Measurements from ENCODE around the gene WWC1. TPM values are rescaled to one million over a fixed set of nuclear protein-coding genes. Genes with fewer than 3 reads are reported as not detected.

Gene WWC1
- total RNA-seq, 1 donor from 2014 or later, result 18.7 TPM

GRCh38 chr5:168296682-168297081 lies 5.2 kb downstream of the WWC1 start:
- H3K4me1 ChIP-seq, result peaks cover 9% of the 10 kb centered on the region
- H3K9me3 ChIP-seq, result no peaks in the 10 kb centered on the region
- no peak overlapping the region for H3K4me3 ChIP-seq
- TF ChIP-seq CTCF (IDR thresholded peaks at IDR 0.05) (no peak), POLR2AphosphoS5 (IDR thresholded peaks at IDR 0.05; ENCODE audit: insufficient read depth in 1 of 2, low read depth in 1 of 2) (no peak), POLR2A (IDR thresholded peaks at IDR 0.05) (no peak)
- no peaks in the 10 kb centered on the region for H3K36me3 ChIP-seq
- H3K27me3 ChIP-seq, result peaks cover 9% of the 10 kb centered on the region
- intact Hi-C loops (cut with DNase I), result no loop called here
- no peak overlapping the region for H3K27ac ChIP-seq
- DNase-seq (ENCODE audit: extremely low spot score in 2 of 2), result no peak

DNA sequence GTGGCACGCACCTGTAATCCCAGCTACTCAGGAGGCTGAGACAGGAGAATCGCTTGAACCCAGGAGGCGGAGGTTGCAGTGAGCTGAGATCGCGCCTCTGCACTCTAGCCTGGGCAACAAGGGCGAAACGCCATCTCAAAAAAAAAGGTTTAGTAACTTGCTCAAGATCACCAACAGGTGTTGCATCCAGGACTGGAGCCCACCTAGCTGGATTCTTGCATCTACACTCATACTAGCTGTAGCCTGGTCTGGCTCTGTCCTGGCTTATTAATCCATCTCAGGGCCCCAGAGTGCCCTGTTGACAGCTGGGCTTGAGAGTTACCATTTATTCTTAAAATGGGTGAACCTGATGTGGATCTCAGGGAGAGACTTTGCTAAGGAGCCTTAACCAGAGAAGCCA lies 7.5 kb downstream of the WWC1 start:
- no peak for TF ChIP-seq POLR2AphosphoS5 (IDR thresholded peaks at IDR 0.05; ENCODE audit: insufficient read depth in 1 of 2, low read depth in 1 of 2)
- no peak for TF ChIP-seq CTCF (IDR thresholded peaks at IDR 0.05)
- TF ChIP-seq POLR2A (IDR thresholded peaks at IDR 0.05), result no peak
- Histone ChIP-seq H3K4me3 (no peak overlapping the region), H3K4me1 (no peaks in the 10 kb centered on the region), H3K27ac (no peak overlapping the region), H3K9me3 (no peaks in the 10 kb centered on the region), H3K27me3 (no peaks in the 10 kb centered on the region), H3K36me3 (no peaks in the 10 kb centered on the region)
- no peak for DNase-seq (ENCODE audit: extremely low spot score in 2 of 2)
- intact Hi-C loops (cut with DNase I), result no loop called here

- no peak overlapping the region for H3K4me3 ChIP-seq
- no peaks in the 10 kb centered on the region for H3K9me3 ChIP-seq
- H3K27me3 ChIP-seq, result no peaks in the 10 kb centered on the region
- no peaks in the 10 kb centered on the region for H3K36me3 ChIP-seq
- H3K4me1 ChIP-seq, result no peaks in the 10 kb centered on the region
- intact Hi-C loops (cut with DNase I), result no loop called here
- no peak for DNase-seq (ENCODE audit: extremely low spot score in 2 of 2)
- no peak overlapping the region for H3K27ac ChIP-seq
- TF ChIP-seq POLR2AphosphoS5 (IDR thresholded peaks at IDR 0.05; ENCODE audit: insufficient read depth in 1 of 2, low read depth in 1 of 2), result no peak
- TF ChIP-seq POLR2A (IDR thresholded peaks at IDR 0.05), result no peak
- no peak for TF ChIP-seq CTCF (IDR thresholded peaks at IDR 0.05)
Measured at GRCh38 chr5:168299372-168299771, 7.9 kb downstream of the WWC1 start.

DNA sequence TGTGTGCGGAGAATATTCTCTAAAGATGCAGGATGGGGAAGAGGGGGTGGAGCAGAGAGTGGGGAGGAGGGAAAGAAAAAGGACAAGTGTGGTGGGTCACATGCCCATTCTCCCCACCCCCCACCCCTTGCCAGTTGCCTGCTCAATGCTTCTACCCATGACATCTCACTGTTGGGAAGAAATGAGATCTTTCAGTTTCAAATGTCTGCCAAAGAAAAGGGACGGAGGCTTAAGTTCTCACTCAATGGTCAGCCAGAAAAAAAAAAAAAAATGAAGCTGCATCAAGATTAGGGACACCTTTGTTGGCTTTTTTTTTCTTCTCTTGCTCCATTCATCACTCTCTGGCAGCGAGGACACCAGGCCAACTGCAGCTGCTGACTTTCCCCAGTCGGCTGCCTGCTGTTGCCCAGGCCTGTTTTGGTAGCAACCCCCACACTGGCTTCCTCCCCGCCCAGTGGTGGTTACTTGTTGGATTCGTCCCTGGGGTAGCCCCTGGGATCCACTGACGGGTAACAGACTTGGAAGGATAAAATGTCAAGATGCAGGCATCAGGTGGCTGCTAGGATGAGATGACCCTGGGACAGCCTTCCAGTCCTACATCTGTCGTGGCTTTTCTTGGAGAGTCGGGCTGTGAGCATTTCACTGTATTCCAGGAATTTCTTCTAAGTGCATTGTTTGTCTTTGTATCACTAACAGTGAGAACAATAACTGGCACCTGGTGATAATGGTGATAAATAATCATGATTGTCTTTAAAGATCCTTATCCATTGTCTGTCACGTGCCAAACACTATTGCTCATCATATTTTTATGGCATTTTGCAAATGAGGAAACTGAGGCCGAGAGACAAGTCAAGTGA lies 9.1 kb downstream of the WWC1 start:
- DNase-seq (ENCODE audit: extremely low spot score in 2 of 2), result no peak
- Histone ChIP-seq H3K4me3 (no peak overlapping the region), H3K9me3 (no peaks in the 10 kb centered on the region), H3K4me1 (no peaks in the 10 kb centered on the region), H3K36me3 (no peaks in the 10 kb centered on the region), H3K27me3 (no peaks in the 10 kb centered on the region), H3K27ac (no peak overlapping the region)
- no peak for TF ChIP-seq POLR2AphosphoS5 (IDR thresholded peaks at IDR 0.05; ENCODE audit: insufficient read depth in 1 of 2, low read depth in 1 of 2)
- intact Hi-C loops (cut with DNase I), result no loop called here

DNA sequence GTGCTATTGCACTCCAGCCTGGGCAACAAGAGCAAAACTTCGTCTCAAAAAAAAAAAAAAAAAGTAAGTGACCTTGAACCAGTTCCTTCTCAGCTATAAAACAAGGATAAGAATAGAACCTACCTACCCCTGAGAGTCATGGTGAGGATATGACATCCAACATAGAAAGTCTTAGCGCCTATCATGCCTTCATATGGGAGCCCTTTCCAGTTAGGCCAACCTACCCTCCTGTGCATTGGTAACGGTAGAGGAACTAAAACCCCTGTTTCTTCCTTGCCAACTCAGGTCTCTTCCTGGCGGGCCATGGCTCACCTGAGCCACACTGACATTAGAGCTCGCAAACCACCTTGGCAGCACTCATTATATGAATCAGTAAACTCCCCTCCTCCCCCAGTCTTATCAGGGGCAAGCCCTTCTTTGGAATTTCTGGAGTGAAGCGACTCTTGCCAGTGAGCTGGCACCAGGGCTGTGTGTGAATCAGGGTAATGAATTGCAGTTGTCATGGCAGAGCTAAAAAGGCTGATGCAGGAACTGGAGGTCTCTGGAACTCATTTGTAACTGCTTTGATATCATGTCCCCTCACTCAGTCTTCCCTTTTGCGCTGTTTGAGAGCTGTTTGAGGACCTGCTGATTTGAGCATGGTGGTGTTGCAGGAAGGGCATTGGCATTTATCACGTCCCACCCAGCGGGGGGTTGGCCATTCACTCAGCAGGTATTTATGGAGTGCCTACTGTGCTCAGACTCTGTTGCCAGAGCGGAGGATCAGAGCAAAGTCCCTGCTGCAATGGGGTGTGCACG lies 10.3 kb downstream of the WWC1 start:
- no peaks in the 10 kb centered on the region for H3K4me1 ChIP-seq
- no peak for TF ChIP-seq POLR2AphosphoS5 (IDR thresholded peaks at IDR 0.05; ENCODE audit: insufficient read depth in 1 of 2, low read depth in 1 of 2)
- TF ChIP-seq CTCF (IDR thresholded peaks at IDR 0.05), result no peak
- TF ChIP-seq POLR2A (IDR thresholded peaks at IDR 0.05), result no peak
- H3K9me3 ChIP-seq, result no peaks in the 10 kb centered on the region
- no peak for DNase-seq (ENCODE audit: extremely low spot score in 2 of 2)
- intact Hi-C loops (cut with DNase I), result no loop called here
- no peak overlapping the region for H3K27ac ChIP-seq
- H3K36me3 ChIP-seq, result no peaks in the 10 kb centered on the region
- no peak overlapping the region for H3K4me3 ChIP-seq
- H3K27me3 ChIP-seq, result no peaks in the 10 kb centered on the region

Measured in vagina (tissue), 2 donors.